CD4-positive, alpha-beta T cell treated with Interleukin-1 beta for 1 hour (primary cell): ENCODE data around the gene NONO.
"Not testable (repeated sequence)": the region's sequence is repeated elsewhere in the genome, so short reads cannot be mapped to it uniquely, and the experiment has no call there.

Source experiments
- DNase-seq, 2 donors: peaks; one replicate each; pipeline ENCODE4 v3.0.0-alpha.2; 2020 to 2022

Gene NONO, protein sequence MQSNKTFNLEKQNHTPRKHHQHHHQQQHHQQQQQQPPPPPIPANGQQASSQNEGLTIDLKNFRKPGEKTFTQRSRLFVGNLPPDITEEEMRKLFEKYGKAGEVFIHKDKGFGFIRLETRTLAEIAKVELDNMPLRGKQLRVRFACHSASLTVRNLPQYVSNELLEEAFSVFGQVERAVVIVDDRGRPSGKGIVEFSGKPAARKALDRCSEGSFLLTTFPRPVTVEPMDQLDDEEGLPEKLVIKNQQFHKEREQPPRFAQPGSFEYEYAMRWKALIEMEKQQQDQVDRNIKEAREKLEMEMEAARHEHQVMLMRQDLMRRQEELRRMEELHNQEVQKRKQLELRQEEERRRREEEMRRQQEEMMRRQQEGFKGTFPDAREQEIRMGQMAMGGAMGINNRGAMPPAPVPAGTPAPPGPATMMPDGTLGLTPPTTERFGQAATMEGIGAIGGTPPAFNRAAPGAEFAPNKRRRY

DNA sequence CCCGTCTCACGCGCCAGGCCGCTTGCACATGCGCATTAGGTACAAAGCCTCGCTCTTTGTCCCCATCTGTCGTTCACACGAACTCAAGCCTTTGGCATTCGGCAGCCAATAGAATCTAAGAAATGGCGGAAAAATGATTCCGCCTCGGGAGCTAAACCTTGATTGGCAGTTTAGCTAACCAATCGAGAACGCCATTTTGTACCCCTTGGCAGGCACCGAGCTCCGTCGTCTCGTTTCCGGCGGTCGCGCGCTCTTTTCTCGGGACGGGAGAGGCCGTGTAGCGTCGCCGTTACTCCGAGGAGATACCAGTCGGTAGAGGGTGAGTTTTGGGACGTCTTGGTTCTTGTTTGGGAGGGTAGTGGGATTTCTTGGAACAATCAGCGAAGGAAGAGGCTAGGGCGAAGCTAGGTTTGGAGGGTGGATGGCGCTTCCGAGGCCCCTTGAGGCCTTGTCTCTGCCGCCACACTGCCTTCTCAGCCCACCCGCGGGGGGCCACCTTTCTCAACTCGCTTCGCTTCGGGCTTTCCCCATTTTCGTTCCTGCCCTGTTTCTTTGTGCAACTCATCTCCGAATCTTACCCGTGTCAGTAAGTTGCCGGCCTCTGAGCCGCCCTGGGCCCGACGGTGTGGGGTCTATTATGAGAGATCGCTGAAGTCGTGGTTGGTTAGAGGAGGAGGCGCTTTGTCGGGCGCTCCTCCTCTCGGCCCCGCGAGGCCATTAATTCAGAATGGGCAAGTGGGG is at the start of gene NONO:
TSS of gene NONO (plus strand) at position 233 of the 741 bp plus-strand sequence. CDS start 7,003 bp downstream, outside the sequence.
- peak; percentile 91 to 95 for DNase-seq

DNA sequence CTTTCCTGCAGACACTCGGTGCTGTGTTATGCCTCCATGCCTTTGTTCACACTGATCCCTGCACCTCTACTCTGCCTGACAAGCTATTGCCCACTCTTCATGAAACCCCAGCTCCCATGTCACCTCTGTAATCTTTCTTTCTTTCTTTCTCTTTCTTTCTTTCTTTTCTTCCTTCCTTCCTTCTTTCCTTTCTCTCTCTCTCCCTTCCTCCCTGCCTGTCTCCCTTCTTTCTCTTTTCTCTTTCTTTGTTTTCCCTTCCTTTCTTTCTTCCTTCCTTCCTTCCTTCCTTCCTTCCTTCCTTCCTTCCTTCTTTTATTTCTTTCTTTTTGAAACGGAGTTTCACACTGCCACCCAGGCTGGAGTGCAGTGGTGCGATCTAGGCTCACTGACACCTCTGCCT is 48.0 kb upstream of the NONO start:
- no peak for DNase-seq

DNA sequence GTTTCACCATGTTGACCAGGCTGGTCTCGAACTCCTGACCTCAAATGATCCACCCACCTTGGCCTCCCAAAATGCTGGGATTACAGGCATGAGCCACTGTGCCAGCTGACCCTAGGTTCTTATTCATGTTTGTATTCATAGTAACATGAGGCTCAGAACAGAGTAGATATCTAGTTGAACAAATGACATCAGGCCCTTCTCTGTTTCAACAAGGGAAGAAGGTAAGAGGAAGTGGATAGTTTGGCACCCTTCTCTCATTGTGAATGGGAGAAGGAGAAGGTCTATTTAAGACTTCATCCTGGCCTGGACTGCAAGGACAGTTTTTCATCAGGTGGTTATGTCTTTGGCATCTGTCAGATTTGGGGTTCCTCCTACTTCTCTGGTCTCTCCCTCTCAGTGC is 46.6 kb upstream of the NONO start:
- no peak for DNase-seq

DNA sequence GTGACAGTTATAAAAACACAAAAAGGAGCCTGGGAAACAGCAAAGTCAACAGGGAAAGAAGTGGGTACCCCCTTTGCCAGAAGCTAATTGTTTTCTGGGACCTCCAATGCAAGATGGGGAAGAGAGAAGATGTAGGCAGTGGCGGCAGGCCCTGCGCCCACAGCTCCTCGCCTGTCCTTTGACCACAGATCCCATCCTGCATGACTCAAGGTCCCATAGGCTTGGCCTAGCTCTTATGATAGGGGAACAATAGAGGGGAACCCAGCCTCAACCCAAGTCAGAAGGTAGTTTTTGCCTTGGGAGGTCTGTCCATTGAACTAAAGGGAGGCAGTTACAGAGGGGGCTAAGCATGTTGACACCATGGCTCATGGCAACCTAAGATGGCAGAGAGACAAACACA is 43.7 kb upstream of the NONO start:
- DNase-seq, result no peak

DNA sequence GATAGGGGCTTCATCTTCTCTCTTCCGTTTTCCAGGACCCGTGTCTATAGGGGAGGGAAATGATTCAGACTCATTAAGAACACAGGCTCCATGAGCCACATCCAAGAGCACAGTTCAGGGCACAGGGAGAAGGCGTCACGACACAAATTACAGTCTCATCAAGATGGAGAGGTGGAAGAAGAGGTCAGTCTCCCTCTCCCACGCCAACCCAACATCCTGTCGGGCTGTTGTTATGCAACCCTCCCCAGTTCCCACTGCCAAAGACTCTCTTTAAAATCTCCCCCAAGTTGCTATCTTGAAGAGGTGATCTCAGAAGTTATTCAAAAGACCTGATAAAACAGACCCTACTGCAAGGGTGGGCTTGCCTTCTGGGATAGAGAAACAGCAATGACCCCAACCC is 42.1 kb upstream of the NONO start:
- no peak for DNase-seq

DNA sequence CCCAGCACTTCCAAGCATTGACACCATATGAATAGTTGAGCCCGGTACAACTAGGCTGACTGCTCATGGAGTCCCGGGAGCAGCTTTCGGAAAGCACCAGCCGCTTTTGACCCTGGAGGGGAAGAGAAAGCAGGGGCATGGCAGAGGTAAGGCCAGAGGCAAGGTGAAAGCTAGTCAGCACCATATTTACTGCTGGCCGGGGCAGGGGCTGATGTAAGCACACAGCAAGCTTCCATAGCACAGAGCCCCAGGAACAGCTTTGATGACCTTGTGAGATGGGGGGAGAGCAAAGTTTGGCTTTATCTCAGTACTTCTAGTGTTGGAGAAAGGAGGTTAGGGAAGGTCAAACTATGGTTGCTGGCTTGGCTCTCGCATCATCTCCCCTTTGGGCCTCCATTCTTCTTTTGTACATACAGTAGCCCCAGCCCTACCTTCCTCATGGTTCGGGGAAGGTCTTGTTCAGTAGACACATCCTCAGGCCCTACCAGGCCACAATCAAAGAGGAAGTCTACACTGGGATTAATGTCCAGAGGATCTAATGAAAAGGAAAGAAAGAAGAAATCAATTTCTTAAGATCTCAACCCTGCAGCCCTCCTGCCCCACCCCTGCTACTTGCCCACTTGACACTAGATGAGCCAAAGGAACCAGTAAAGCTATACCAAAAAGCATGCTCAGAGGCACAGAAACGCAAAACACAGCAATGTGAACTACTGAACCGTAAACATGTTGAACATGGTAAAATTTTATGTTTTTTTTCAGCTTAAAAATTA is 38.9 kb upstream of the NONO start:
- no peak for DNase-seq

DNA sequence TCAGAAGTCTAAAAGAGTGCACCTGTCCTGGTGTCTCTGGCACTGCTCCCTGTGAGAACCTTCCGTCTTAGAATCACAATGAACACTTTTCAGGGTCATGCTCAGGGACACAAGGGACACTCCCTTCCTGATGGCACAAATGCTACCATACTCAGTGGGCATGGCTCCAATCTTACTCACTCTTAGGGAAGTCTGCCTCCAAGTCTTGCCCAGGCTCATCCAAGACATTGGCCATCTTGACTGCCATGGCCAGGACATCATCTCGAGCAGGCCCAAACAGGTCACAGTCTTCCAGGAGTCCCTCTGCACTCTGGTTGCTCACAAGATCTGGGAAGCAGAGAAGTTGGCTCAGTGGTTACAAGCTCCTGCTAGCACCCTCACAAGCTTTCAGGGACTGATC is 38.3 kb upstream of the NONO start:
- DNase-seq, result no peak

DNA sequence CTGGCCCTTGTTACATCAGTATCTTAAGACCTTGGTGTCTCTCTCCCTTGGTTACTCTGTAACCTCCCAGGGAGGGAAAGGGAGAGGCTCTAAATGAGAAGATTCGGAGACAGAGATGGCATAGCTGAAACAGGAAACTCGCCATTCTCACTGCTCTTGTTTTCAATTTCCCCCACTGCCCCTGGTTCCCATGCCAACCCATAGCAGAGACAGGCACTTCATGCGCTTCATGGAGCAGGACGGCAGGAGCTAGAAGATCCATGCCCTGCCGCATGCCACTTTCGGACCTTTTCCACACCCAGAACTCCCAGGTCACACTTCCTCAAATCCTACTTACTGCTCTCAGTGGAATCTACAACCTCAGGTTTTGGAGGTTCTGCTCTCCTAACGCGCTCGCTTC is 32.6 kb upstream of the NONO start:
- DNase-seq, result no peak

DNA sequence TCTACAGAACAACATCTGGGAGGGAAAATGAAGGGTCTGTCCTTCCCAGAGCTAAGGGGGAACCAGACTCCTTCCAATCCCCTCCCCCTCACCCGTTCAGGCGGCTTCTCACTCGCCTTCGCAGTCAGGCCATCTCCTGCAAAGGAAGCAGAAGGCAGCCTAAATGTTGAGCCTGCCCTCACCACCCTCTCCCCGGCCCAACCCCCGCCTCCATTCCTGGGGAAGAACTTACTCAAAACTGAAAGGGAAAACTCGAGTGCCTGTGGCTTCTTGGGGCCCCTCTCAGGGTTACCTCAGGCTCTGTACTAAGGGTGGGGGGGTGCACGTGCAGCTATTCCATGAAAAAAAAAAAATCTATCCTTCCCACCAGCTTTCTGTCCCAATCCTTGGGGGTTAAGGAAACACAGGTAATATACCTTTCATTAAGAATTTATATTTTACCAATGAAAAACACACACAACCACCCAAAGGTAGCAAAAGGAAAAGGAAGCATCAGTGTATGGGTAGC is 31.9 kb upstream of the NONO start:
- DNase-seq, result no peak

DNA sequence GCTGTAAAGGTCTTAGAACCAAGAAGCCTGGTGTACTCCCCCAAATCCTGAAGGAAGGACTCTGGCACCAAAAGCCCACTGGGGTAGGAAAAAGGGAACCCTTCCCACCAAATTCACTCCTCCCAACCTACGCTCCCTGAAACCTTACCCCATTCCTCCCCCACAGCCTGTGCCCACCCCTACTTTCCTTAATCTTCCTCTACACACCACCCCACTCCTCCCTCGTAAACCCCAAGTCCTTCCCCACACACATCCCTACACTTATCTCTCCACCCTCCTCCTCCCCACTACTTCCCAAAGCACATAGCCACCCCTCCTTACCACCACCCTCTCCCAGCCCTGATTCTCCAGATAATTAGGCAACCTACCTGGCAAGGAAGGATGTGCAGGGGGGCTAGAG is 31.2 kb upstream of the NONO start:
- DNase-seq, result no peak

DNA sequence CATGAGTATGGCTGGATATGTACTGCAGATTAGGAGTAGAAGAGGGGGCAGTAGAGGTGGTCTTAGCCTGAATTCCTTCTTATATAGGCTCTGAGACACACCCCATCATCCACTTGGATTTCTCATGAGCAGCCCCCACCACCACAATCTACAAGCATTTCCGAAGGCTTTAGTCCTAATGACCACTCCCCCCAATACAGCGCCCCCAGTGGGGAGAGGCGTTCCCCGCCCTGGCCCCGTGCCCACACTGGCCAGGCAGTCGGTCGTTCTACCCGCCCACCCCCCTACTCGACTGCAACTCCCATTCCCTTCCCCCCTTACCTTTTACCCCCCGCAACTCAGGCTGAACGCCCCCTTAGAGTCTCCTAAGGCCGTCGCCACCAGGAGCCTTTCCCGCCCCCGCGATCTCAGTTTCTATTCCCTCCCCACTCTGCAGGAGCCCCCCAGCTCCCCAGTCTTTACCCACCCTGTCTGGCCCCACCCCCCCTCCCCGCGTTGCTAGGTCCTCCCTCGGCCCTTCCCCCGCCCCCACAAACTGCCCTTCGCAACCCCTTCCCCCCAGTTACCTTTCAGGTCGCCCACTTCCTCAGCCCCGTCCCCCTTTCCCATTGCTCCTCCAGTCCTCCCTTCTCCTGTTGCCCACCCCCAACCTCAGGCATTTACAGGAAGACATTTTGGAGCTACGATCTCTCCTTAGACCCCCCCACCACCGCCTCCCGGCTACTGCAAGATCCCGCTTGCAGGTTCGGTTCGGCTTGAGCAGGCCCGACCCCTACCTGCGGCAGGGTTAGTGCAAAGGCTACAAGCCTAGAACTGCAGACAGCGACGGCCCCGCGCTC is 30.0 kb upstream of the NONO start:
- DNase-seq, result peak; percentile 35 to 44

DNA sequence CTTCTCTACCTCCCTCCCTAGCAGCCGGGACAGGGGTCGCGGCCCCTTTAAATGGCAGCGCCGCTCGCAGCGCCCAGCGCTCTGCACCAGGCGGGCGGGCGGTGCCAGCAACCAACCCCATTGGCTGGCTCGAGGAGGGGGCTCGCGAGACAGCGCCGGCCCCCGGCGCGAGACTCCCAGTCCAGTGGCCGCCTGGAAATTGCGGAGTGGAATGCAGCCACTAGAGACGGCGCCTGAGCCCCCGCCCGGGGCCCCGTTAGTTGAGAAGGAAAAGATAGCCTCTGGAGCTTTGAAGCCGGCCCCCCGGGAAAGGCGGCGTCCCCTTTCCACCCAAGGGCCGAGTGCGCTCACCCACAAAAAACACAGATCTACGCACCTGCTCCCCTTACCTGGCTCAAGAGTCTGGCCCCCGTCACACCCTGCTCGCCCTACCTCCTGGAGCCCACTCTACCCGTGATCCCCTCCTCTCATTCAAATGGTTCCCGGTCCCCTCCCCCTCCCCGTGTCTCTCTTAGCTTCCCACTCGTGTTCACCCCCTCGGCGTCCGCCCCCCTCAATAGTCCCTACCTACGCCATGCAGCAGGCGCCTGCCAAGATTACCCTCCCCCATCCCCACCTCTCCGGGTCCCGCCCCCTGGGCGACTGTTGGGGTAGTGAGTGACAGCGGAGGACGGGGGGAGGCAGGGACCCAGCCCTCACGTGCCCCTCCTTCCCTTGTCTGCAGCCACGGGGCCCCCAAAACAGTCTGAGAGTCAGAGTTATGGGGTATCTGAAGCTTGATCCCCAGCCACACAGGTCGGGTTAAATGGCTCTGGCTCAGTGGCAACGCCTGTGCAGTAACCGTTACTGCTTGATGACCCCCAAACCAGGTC is 29.1 kb upstream of the NONO start, which contains the start of gene ZMYM3:
TSS of gene ZMYM3 (minus strand) at position 49 of the 872 bp plus-strand sequence. CDS start 885 bp downstream, outside the sequence.
- DNase-seq, result peak; percentile 85

DNA sequence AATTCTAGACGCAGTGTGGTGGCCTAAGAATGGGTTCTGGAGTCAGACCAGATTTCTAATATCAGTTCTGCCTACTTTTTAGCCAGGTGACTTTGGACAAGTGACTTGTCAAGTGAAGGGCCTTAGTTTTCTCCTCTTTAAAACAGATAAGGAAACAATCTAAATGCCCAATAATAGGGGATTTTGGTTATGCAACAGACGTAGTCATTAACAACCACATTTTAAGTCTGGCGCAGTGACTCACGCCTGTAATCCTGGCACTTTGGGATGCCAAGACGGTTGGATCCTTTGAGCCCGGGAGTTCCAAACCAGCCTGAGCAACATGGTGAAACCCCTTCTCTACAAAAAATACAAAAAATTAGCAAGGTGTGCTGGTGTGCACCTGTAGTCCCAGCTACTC is 27.4 kb upstream of the NONO start:
- DNase-seq, result no peak

DNA sequence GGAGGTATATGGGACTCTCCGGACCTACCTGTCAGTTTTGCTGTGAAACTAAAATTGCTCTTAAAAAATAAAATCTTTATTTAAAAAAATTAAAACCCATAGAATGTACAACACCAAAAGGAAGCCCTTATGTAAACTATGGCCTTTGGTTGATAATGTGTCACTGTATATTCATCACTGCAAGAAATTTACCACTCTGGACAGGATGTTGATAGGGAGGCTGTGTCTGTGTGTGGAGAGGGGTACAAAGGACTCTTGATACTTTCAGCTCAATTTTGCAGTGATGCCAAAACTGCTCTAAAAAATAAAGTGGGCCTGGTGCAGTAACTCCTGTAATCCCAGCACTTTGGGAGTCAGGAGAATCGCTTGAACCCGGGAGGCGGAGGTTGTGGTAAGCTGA is 26.6 kb upstream of the NONO start:
- DNase-seq, result no peak

DNA sequence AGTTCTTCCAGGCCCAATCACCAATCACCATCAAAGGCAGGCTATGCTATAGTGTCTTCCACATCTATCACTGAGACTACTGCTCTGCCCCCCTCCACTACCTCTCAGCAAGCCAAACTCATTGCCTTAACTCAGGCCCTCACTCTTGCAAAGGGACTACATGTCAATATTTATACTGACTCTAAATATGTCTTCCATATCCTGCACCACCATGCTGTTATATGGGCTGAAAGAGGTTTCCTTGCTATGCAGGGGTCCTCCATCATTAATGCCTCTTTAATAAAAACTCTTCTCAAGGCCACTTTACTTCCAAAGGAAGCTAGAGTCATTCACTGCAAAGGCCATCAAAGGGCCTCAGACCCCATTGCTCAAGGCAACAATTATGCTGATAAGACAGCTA is 14.8 kb upstream of the NONO start:
- DNase-seq, result not testable (repeated sequence)

DNA sequence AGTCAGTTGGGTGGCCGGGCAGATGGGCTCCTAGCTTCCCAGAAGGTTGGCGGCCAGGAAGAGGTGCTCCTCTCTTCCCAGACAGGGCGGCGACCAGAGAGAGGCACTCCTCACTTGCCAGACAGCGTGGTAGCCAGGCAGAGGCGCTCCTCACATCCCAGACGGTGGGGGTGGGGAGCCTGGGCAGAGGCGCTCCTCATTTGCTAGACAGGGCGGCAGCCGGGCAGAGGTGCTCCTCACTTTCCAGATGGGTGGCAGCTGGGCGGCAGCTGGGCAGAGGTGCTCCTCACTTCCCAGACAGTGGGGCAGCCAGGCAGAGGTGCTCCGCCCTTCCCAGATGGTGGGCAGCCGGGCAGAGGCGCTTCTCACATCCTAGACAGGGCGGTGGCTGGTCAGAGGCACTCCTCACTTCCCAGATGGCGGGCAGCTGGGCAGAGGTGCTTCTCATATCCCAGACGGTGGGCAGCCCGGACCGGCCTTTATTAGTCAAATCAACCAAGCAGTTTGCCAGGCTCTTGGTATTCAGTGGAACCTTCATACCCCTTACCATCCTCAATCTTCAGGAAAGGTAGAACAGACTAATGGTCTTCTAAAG is 13.5 kb upstream of the NONO start:
- no peak for DNase-seq

DNA sequence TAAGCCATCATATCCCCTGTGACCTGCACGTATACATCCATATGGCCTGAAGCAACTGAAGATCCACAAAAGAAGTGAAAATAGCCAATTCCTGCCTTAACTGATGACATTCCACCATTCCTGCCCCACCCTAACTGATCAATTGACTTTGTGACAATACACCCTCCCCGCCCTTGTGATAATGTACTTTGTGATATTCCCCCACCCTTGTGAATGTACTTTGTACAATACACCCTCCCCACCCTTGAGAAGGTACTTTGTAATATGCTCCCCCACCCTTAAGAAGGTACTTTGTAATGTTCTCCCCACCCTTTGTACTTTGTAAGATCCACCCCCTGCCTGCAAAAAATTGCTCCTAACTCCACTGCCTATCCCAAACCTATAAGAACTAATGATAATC is 11.1 kb upstream of the NONO start:
- DNase-seq, result not testable (repeated sequence)

DNA sequence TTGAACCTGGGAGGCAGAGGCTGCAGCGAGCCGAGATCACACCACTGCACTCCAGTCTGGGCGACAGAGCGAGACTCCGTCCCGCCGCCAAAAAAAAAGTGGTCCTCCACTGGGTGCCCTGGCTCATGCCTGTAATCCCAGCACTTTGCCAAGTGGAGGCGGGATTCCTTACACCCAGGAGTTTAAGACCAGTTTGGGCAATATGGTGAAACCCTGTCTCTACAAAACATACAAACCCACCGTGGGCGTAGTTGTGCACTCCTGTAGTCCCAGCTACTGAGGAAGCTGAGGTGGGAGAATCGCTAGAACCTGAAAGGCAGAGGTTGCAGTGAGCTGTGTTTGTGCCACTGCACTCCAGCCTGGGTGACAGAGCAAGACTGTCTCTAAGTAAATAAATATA is 2.1 kb upstream of the NONO start:
- DNase-seq, result not testable (repeated sequence)

DNA sequence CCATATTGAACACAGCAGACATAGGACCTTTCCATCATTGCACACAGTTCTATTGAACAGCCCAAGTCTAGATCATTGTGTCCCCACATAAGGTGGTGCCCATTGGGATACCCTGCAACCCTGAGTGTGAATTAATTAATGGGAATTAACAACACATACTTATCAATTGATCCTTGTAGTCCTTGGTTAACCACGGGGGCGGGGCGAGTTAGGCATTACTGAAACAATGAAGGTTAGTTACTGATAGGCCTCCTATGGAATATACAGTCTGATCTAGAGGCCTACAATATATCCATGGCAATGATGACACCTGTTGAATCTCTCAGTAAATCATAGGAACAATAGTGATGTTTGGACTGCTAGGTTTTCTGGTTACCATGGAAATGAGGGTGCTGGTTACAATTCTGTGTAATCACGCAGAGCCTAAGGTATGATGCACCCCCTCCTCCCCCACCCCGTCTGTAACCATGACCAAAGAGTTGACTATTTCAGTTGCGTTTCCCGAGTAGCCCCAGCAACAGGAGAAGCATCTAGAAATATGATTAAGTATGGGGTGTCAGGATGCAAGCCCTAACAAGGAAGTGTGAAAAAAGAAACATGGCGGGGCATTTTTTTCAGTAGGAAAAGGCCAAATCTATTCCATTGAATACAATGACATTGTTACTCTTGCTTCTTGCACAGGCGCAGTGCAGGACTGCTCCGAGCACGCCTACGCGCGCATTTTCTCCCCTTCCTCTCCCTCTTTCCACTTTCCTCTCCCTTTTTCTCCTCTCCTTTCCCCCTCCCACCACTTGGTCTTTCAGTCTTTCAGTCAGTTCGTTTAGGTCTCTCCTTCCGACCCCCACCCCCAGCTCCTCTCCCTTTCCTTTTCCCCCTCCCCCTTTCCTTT is 677 bp upstream of the NONO start:
- peak; percentile 61 to 63 for DNase-seq

DNA sequence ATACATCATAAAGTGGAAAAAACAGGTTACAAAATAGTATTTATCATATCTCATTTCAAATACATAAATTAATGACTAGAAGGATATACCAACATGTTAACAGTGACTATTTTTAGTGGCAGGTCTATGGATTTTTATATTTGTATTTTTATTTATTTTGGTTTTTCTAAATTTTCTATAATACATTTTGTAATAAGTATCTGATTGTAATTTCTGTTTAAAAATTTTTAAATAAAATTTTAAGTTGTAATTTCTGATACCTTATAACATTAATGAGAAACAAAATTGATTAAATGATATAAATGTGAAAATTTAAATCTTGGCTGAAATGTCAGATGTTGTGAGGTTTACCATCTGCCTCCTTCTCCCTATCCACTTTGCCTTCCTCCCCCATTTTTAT is 2.5 kb downstream of the NONO start:
- no peak for DNase-seq
